Transverse colon (tissue), 4 donors: ENCODE data around the gene FOSL2.
A peak's percentile ranks its signal among the peaks of the same experiment; 100 is the strongest.

Experiments used
- CTCF ChIP-seq, 5 experiments: fragments of 200-600 bp in 3 of 5; fragments of 450-650 bp in 2 of 5; sonication (generic) in 3 of 5; IDR thresholded peaks; 1 replicate in 2 of 5; 2 replicates in 3 of 5; pipeline ENCODE4 v1.5.1; 2016 to 2017; ENCODE audit warnings: antibody characterized with exemption in 5 of 5, inconsistent platforms in 3 of 5, mild to moderate bottlenecking in 2 of 5, moderate library complexity in 1 of 5
- POLR2A ChIP-seq: fragments of 450-650 bp; IDR thresholded peaks from one replicate; pipeline ENCODE4 v1.6.1; 2016; ENCODE audit warnings: antibody characterized with exemption, mild to moderate bottlenecking, moderate library complexity
- POLR2AphosphoS5 ChIP-seq, 3 donors: sonication (generic); formaldehyde crosslinking; IDR thresholded peaks; one replicate each; pipeline ENCODE4 v1.6.1; 2016; ENCODE audit warnings: antibody characterized with exemption in 3 of 3

GRCh38 chr2:28399289-28399688, 6.6 kb downstream of the FOSL2 start:
- no peak for TF ChIP-seq POLR2A
- peak in 1 of 3 donors; percentile 10 for TF ChIP-seq POLR2AphosphoS5 (IDR thresholded peaks at IDR 0.05)
- TF ChIP-seq CTCF (IDR thresholded peaks at IDR 0.05): no peak
